ENCODE results near the gene NMD3.
A peak's percentile ranks its signal among the peaks of the same experiment; 100 is the strongest.
"Not testable (repeated sequence)": the region's sequence is repeated elsewhere in the genome, so short reads cannot be mapped to it uniquely, and the experiment has no call there.

NMD3 gene

DNA sequence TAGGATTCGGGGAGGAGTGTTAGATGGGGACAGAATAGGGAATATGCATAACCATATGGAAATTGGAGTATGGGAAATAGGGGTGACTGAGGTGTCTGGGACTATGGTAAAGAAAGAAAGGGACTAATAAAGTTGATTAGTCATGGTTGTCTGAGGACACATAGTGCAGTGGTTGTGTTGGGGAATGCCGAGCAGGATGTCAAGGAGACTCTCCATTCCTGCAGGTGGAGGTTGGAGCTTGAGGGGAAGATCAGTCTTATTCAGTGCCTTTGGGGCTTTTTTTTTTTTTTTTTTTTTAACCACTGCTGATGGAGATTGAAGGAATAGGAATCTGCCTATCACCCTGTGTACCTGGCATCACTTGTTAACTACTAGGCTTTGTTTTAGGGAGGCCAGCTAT lies 10.8 kb downstream of the NMD3 start:
- DNase-seq, result no peak

DNA sequence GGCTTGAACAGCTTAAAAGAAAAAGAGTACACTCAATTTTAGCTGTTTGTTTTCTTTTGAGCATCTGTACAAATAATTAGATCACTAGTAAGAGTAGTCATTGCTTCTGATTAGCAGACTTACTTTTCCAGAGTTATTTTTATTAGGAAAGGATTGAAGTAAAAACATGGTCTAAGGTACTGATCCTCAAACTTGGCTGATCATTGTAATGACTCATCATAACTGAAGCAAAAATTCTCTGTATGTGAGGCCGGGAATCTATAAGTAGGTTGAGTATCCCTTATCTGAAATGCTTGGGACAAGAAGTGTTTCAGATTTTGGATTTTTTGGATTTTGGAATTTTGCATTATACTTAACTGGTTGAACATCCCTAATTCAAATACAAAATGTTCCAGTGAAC lies 12.4 kb downstream of the NMD3 start:
- DNase-seq, result no peak

DNA sequence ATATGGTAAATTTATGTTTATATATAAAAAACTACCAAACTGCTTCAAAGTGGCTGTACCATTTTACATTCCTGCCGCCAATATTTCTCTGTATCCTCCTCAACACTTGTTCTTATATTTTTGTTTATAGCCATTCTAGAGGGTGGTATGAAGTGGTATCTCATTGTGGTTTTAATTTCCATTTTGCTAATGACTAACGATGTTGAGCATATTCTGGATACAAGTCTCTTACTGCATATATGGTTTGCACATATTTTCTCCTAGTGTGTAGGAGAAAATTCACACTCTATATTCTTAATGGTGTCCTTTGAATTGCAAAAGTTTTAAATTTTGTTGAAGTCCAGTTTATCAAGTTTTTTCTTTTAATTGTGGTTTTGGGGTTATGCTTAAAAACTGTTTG lies 15.1 kb downstream of the NMD3 start:
- no peak for DNase-seq

DNA sequence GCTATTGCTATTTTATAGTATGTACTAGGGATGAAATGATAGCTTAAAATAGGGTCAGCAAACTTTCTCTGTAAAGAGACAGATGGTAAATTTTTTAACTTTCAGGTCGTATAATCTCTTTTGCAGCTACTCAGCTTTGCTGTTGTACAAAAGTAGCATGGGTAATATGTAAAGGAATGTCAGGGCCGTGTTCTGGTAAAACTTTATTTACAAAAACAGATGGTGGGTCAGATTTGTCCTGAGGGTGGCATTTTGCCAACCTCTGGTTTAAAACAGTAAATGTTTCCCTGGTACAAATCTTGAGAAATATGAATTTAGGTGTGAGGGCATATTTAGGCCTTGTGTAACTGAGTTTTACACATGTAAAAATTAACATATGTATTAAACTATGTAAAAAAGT lies 18.6 kb downstream of the NMD3 start:
- no peak for DNase-seq

DNA sequence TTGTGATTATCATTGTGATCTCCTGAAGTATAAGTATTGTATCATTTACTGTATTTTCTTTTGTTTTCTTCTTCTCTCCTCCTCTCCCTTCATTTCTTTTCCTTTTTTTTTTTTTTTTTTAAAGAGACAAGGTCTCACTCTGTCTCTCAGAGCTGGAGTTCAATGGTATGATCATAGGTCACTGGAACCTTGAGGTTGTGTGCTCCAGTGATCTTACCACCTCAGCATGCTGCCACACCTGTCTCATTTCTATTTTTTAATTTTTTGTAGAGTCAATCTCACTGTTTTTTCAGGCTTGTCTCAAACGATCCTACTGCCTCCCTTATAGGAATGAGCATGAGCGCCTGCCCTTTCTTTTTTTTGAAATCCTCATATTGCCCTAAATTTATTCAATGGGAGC lies 23.4 kb downstream of the NMD3 start:
- no peak for DNase-seq

DNA sequence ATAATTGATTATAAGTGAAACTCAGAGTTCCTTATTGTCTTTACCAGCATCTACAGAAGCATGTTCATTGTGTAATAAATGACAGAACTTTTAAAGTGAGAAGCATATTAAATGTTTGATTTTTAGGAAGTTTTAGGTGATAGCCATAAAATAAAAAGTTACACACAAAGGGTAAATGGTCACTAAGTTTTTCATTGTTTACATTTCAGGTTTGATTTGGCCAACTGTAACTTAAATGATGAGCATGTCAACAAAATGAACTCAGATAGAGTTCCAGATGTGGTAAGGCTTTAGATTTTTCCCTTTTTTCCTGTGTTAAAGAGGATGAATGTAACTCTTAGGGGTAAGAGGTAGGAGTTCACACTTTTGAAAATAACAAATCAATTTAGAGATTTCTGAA lies 25.9 kb downstream of the NMD3 start:
- DNase-seq, result no peak

DNA sequence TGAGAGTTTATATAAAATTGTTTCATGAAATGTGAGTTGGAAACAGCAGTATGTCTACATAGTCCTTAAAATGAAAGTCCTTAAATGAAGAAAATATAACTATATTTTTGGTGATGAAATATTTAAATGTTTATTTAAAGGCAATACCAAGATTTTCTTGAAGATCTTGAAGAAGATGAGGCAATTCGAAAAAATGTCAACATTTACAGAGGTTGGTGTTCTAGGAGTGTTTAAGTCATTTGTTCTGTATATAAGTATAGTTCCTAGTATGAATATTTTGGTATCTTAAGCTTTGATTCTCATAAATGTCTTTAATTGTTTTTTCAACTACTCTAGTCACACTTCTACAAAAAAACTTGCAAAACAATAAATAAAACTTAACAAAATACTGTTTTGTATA lies 29.0 kb downstream of the NMD3 start:
- DNase-seq, result no peak

DNA sequence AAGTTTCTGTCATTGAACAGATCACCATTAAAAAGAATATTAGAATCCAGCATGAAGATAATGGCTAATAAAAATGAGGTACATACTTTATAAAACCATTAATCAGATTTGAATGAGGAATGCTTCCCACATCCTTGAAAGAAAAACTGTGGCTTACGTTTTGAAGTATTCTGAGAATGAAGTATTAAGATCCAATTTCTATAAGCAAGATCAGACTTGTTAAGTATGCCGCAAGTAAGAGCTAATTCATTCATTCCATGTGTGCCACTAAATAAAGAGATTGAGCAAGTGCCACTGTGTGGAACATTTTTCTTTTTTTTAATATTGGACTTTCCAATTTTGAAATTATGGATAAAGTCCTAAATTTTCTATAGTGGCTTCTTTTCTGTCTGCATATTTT lies 30.6 kb downstream of the NMD3 start:
- DNase-seq, result no peak

DNA sequence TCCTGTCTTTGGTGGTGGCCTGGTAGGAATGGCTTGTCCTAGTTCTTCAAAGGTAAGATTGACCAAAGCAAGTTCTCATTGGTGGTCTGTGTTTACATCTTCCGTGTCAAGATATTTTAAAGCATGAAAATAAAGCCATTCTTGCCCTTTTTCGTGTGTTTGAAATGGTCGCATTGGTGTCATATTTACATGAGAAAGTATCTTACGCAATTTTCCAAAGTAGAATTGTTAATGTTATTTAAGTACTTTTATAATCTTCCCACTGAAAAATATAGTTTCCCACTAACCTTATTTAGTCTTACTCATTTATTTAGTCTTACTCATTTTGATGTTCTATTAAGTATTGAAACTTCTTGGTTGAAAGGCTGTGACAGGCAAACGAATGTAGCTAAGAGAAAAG lies 31.0 kb downstream of the NMD3 start:
- no peak for DNase-seq

DNA sequence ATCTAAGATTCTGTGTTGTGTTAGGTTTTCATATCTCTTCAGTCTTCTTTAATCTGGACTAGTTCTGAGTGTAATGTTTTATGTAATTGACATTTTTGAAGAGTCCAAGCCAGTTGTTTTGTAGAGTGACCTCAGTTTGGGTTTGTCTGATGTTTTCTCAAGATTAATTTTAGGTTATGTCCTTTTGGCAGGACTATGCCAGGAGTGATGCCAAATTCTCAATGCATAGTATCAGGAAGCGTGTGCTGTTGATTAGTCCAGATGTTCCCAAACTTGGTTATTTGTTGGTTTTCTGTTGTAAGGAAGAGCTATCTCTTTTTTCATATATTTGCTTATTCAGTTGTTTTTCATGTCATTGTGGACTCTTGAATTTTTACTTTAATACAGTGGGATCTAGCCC lies 32.6 kb downstream of the NMD3 start:
- no peak for DNase-seq

DNA sequence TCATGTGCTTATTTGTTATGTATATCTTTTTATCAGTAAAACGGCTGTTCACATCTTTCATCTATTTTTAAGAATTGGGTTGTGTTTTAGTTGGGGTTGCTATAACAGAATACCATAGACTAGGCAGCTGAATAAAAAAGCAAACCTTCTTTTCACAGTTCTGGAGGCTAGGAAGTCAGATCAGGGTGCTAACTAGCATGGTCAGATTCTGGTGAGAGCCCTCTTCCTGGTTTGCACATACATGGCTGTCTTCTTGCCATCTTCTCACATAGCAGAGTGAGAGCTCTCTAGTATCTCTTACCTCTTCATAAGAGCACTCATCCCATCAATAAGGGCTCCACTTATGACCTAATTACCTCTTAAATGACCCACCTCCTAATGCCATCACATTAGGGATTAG lies 33.8 kb downstream of the NMD3 start:
- DNase-seq, result no peak

DNA sequence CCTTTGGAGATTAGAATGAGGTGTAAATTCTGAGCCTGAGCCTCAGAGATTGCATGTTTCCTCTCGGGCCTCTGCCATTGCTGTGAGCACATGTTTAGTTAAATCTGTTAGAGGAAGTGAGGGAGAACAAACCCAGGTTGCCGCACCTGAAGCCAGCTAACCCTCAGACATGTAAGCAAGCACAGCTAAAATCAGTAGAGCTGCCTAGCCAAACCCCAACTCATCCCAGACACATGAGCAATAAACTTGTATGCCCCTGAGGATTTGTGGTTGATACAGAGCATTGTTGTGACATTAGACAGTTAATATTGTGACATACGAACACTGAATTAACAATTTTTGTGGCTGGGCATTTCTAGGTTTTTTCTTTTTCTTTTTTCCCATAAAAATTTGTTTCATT lies 41.9 kb downstream of the NMD3 start:
- no peak for DNase-seq

DNA sequence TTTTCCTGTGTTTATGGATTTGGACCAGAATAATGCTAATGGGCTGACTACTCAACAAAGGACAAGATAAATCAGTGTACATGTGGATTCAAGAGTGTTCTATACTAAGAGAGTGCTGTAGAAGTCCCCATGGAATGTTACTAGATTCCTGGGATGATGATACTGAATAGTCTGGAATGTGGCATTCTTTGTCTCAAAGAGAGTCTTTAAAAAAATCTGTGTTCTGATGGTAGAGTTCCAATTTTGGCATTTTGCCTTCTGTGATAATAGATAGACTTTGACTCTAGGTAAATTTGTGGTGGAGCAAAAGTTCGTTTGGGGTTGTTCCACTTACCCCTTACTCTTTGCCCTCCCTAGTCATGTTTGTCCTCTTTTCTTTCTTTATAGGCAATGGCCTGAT lies 43.7 kb downstream of the NMD3 start:
- DNase-seq, result no peak

DNA sequence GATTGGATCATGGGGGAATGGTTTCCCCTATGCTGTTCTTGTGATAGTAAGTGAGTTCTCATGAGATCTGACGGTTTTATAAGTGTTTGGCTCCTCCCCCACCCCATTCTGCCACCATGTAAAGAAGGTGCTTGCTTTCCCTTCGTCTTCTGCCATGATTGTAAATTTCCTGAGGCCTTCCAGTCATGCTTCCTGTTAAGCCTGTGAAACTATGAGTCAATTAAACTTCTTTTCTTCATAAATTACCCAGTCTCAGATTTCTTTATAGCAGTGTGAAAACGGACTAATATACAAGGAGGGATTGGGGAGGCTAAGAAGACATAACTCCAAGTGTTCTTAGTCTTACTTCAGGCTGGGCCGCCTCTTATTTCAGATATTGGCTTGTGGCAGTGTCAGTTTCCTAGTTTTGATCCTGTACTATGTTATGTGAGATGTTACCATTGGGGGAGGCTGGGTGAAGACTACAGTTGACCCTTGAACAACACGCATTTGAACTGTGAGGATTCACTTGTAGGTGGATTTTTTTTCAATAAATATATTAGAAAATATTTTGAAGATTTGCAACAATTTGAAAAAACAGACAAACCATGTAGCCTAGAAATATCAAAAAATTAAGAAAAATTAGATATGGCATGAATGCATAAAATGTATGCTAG lies 44.9 kb downstream of the NMD3 start:
- DNase-seq, result no peak

DNA sequence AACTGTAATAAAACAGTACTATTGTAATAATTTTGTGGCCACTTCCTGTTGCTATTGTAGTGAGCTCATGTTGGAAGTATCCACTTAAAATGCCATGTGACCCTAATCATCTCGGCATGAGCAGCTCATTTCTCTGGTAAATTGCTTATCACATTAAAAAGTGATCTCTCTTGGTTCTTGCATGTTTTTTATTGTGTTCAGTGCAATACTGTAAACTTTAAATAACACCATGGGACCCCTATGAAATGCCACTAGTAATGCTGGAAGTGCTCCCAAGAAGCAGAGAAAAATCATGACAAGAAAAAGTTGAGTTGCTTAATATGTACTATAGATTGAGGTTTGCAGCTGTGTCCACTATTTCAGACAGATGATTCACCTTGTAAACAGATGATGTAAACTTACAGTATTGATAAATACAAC lies 45.6 kb downstream of the NMD3 start:
- DNase-seq, result no peak

DNA sequence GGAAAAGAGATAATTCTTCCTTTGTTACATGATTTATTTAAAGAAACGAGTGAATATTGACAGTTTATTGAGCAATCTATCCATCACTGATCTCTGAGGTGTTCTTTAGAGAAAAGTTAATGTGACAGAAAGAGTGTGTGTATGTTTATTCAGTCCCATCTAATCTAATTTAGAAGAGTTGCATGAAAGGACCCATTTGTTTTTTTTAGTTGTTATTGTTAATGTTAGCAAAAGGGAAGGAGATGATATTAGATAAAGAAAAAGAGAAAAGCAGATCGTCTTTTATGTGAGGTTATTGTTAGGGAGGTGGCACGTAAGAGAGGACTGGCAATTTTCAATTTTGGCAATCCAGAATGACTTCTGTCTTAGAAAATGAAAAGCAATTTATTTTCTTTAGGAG lies 46.5 kb downstream of the NMD3 start:
- DNase-seq, result no peak

DNA sequence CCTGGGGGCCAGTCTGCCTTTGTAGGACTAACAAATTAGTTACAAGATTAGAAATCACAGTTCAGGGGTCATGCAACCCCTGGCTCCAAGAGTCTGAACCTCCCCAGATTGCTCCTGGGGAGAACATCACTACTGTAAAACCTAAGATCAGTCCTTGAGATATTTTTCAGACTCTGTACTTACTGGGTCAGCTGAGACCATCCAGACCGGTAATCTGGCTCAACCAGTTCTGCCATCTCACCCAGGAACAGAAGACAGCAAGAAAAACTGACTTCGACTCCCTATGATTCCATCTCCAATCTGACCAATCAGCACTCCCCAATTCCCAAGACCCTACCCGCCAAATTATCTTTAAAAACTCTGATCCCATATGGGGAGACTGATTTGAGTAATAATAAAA lies 47.5 kb downstream of the NMD3 start:
- no peak for DNase-seq

DNA sequence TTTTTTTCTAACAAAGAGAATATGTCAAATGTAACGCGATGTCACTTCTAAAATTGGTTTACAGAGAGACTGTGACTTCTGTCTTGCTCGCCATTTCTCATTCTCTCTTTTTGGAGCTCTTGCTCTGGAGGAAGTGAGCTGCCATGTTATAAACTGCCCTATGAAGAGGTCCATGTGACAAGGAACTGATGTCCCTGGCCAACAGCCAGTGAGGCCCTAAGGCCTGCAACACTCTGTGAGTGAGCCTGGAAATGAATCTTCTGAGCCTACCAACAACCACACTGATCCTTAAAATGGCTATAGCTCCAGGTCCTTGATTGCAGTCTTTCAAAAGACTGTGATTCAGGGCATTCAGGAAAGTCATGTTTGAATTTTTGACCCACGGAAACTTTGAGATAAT lies 49.9 kb downstream of the NMD3 start:
- no peak for DNase-seq

DNA sequence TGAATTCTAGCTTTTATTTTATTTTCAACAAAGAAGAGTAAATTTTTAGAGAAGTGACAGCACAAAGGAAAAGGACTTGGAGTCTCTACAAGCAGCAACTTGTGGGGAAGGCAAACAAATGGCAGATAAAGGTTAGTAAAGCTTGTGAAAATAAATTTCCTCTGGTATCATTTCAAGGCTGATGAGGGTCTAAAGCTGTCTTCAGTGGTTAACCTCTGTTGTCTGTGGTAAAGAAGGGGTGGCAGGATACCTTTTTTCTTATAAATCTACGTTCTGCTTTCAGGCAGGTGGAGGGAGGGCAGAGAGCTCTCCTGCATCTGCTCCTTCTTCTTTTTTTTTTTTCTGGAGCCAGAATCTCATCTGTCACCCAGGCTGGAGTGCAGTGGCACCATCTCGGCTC lies 50.5 kb downstream of the NMD3 start:
- no peak for DNase-seq

DNA sequence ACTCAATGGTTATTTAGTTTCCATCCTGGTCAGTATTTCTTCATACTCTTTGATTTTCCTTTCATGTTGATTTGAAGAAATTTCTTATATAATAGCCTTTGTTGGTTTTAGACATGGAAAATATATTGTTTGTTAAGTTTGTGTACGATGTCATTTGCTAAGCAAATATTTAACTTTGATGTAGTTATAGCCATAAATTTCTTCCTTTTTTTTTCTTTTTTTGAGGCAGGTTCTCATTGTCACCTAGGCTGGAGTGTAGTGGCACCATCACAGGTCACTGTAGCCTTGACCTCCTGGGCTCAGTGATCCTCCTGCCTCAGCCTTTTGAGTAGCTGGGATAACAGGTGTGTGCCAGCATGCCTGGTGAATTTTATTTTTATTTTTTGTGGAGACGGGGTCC lies 51.4 kb downstream of the NMD3 start:
- DNase-seq, result no peak

DNA sequence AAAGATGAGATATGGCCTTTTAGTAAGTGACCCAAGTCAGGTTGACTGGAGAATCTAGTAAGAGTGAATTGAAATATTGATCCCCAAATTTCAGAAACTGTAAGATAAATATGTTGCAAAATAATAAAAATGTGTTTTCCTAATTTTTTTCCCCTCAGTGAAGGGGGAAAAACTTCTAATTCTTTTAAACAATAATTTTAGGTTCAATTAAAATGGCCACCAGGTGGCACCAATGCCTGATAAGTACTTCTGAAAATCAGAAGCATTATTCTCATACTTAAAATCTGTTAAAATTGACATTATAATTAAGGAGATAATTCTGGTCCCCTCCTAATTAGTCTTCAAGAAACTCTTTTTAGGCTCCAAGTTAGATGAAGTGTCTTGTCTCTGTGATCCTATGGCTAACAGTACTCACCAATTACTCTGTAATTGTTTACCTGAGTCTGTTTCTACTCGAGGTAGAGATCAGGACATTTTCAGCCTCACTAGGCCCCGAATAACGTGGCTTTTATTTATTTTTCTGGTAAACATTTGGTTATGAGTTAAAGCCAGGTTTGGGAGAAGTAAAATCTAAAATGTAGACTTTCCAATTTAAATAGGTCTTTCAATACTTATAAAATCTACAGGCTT lies 52.6 kb downstream of the NMD3 start:
- DNase-seq, result peak; percentile 15 to 78

DNA sequence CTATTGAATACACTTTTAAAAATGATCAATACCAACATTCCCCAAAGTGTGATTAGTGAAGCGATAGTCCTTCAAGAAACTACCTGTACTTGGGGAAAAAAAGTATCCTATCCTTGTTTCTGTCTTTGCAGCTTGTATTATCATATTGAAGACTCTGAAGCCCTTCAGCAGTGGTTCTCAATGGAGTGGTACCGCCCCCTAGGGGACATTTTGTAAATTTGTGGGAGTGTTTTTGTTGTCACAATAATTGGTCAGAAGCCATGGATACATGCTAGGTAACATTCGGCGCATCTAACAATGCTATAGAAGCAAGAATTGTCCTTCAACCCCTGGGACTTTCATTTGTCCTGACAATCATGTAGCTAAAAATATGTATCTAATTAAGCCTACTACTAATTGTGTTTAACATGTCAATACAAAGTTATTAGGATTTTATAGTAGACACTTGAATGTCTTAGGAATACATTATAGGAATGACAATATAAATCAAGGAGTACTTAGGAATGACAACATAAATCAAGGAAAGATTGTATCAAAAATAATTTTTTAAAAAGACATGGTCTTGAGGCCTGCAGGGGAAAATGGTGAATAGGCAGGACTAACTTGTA lies 53.7 kb downstream of the NMD3 start:
- DNase-seq, result peak; percentile 42 to 78

DNA sequence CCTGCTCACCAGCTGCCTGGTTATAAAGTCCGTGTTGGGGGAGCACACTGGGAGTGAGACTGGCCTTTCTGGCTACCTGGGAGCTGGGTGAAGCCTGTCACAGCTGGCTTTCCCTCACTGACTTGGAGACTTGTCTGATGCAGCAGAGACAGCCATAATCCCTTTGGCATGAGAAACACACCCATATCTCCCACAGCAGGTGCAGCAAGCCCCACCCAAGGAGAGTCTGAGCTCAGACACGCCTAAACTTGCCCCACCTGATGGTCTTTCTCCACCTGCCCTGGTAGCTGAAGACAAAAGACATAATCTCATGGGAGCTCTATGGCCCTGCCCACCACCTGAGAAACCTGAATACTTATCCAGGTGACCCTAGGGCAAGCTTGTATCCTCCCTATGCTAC lies 54.8 kb downstream of the NMD3 start:
- no peak for DNase-seq

DNA sequence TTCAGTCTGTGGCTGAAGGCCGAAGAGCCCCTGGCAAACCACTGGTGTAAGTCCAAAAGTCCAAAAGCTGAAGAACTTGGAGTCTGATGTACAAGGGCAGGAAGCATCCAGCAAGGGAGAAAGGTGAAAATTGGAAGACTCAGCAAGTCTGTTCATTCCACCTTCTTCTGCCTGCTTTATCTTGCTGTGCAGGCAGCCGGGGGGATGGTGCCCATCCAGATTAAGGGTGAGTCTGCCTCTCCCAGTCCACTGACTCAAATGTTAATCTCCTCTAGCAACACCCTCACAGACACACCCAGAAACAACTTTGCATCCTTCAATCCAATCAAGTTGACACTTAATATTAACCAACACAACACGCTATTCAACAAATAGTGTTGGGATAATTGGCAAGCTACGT lies 61.3 kb downstream of the NMD3 start:
- DNase-seq, result not testable (repeated sequence)

DNA sequence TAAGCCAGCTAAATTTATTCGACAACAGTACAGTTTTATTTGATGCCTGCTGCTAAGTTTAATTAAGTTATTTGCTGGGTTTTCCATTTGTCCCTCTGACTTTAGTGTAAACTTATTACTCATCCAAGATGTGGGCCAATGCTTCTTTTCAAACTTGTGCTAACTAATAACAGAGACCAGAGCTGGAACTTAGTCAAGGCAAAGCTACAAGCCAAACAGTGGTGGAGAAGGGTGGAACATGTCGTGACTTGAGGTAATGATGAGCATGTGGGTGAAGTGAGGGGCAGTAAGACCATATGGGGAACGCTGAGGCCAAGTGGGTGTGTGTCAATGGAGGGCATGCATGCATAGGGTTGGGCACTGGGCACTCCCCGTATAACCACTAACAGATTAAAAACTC lies 63.9 kb downstream of the NMD3 start:
- DNase-seq, result no peak
